SK-N-MC (cell line): ENCODE measurements around the gene APOA1.

Source experiments
- EZH2 ChIP-seq: fragments of 200-600 bp; sonication (generic); IDR thresholded peaks from one replicate; pipeline ENCODE4 v1.6.1; 2017; ENCODE audit warnings: antibody characterized with exemption
- POLR2AphosphoS5 ChIP-seq: IDR thresholded peaks from 2 replicates; pipeline ENCODE4 v1.6.1; 2012; ENCODE audit warnings: mild to moderate bottlenecking, low read depth, low read length, borderline replicate concordance

GRCh38 chr11:116852261-116853031 lies 15.0 kb upstream of the APOA1 start:
- TF ChIP-seq EZH2: no peak
- no peak for TF ChIP-seq POLR2AphosphoS5
